ENCODE data around the gene EOLA1.

EOLA1 gene

DNA sequence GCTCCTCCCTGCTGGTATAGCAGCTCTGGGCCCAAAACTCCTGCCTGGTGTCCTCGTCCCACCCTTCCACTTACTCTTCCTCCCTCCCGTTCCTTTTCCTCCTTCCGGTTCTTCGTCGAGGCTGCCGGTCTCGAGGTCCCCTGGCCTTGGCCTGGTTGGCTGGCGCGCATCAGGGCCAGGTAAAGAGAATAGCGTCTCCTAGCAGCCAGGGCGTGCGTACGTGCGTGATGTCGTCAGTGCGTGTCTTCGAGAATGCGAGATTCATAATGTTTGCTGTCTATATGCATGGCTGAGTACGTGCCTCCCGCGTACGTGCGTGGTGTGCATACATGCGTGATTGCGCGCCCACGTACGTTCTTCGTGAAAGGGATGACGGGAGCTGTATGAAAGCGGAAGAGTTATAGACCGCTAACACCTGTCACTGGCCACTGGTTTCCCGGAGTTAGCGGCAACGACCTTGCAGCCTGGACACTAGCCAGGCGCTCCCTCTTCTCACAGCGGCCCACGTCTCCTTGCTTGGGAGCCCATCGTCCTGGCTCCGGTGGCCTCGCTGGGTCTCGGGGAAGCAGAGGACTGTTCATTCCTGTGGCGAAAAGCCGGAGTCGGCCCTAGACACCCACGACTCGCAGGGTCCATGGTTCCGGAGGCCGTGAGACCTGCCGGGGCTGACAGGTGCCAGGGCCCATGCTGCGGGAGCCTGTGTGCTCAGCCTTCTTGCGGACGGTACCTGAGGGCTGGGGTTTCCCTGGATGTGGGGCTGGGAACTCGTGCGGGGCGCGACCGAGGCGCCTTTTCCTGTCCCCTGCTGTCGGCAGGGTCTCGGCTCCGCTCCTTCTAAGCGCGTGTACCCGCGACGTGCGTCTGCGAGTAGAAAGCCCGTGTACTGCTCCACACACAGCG lies at the start of gene EOLA1:
Gene EOLA1 (plus strand): TSS at position 392 of the 900 bp plus-strand sequence. CDS start 4,619 bp downstream, outside the sequence.
- DNase-seq (ENCODE audit: extremely low read depth, low read depth): peak; percentile 92
- TF ChIP-seq, protein P1, sequence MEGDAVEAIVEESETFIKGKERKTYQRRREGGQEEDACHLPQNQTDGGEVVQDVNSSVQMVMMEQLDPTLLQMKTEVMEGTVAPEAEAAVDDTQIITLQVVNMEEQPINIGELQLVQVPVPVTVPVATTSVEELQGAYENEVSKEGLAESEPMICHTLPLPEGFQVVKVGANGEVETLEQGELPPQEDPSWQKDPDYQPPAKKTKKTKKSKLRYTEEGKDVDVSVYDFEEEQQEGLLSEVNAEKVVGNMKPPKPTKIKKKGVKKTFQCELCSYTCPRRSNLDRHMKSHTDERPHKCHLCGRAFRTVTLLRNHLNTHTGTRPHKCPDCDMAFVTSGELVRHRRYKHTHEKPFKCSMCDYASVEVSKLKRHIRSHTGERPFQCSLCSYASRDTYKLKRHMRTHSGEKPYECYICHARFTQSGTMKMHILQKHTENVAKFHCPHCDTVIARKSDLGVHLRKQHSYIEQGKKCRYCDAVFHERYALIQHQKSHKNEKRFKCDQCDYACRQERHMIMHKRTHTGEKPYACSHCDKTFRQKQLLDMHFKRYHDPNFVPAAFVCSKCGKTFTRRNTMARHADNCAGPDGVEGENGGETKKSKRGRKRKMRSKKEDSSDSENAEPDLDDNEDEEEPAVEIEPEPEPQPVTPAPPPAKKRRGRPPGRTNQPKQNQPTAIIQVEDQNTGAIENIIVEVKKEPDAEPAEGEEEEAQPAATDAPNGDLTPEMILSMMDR (IDR thresholded peaks at IDR 0.05; ENCODE audit: low read depth, low read length): no peak

DNA sequence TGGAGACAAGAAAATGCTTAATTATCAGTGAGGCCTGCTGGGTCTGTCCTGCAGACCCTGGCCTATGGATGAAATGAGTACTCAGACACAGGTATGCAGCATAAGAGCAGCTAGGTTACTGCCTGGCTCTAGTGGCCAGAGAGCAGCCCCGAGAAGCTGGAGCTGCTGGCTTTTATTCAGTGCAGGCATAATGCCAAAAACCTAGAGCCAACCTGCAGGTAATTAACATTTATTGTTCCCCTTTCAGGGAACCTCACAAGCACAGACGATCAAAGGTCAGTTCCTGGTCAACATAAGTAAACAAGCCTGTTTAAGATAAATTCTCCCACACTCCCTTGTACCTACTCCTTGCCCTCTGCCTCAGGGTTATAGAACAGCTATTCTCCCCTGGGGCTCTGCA lies 49.0 kb upstream of the EOLA1 start:
- TF ChIP-seq, protein P1 (IDR thresholded peaks at IDR 0.05; ENCODE audit: low read depth, low read length): no peak
- no peak for DNase-seq (ENCODE audit: extremely low read depth, low read depth)

DNA sequence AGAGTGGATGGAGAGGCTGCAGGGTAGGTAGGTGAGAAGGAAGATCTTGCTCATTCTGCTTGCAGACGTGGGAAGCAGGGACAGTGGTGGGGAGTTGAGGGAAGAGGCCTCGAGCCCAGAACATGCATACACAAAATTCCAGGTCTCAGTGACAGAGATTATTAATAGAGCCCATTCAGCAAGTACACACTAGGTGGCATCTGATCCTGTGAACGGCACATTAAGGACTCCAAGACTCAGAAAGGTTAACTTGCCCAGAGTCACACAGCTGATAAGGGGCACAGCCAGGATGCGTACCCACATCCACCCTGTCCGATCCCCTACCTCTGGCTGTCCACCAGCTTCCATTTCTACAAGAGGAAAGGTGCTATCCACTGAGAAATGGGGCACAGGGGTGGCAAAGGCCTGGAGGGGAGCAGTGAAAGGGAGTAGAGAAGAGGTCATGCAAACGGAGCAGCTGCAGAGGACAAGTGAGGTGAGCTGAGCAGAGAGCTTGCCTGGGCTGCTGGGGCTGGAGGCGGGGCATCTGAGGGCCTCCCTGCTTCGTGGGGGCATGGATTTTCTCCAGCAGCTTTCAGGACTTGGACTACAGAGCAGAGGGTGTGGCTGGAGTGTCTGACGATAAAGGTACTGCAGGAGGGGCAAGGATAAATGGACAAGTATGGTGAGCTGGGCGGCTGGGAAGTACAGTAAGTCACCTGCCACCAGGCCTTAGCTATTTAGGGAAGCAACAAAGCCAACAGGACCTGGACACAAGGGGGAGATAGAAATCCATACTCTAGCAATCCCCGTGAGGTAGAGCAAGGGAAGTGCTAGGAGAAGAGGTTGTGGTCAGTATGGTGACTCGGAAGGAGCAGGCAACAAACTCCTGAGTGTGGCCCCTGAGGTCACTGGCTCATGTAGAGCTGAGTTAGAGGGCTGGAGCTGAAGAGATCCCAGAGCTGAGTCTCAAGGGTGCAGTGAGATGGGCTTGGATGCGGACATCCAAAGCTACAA lies 46.9 kb upstream of the EOLA1 start:
- TF ChIP-seq, protein P1 (IDR thresholded peaks at IDR 0.05; ENCODE audit: low read depth, low read length): no peak
- no peak for DNase-seq (ENCODE audit: extremely low read depth, low read depth)

GRCh38 chrX:149494844-149495565 lies 45.8 kb upstream of the EOLA1 start:
- TF ChIP-seq, protein P1 (IDR thresholded peaks at IDR 0.05; ENCODE audit: low read depth, low read length): no peak
- DNase-seq (ENCODE audit: extremely low read depth, low read depth): no peak

DNA sequence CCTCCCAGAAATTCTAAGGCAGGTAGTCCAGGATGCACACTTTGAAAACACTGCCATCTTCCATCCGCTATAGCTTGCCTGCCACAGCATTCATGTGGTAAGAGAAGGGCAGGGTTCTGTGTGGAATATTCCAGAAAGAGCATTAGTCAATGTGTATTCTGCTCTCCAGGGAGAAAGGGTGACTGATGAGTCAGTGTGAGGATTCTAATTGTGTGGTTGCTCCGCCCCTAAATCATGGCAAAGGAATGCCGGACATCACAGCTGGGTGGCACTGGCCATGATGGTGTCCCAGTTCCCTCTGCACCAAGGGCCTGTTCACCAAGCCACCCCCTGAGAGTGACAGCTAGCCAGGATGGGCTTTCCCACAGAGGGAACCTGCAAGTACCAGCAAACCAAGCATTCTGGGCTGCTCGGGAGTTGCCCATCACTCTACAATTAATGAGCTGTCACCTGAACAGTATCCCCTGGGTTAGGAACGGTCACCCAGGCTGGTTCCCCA lies 45.2 kb upstream of the EOLA1 start:
- no peak for DNase-seq (ENCODE audit: extremely low read depth, low read depth)
- TF ChIP-seq, protein P1 (IDR thresholded peaks at IDR 0.05; ENCODE audit: low read depth, low read length): no peak

DNA sequence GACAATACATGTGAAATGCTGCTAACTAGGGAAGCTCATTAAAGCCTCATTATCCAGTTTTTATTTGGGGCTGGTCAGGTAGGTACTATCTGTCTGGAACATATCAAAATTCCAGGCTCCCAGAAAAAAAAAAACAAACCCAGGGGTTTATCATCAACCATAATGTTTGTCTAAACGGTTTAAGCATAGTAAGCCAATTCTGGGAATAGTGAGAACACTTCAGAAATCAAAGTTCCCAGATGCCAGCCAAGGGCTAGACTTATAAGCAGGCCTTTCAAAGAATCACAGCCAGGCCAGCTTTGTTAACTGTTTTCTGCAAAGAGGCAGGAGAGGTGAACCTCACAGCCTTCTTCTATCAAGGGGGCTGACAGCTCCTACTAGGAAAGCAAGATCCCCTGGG lies 43.8 kb upstream of the EOLA1 start:
- TF ChIP-seq, protein P1 (IDR thresholded peaks at IDR 0.05; ENCODE audit: low read depth, low read length): no peak
- no peak for DNase-seq (ENCODE audit: extremely low read depth, low read depth)
